GM12878 (cell line): Measurements from ENCODE around the gene AATF. TPM values are rescaled to one million over a fixed set of nuclear protein-coding genes. Genes with fewer than 3 reads are reported as not detected.

Experiments
- ATAC-seq: fragments of 200-7000 bp; cut with Tn5 transposase; 3 replicates; pipeline ENCODE4 v1.9.1; 2020; ENCODE audit warnings: mild to moderate bottlenecking, moderate library complexity
- BruUV-seq: library from RNA; stranded (reverse); fragments of 400-500 nt; replicated peaks from 2 replicates; lab custom pipeline; 2021; lab: Mats Ljungman, UMichigan
- CTCF ChIA-PET: fragments of 300-600 bp; sonication (Branson Sonifier 250); formaldehyde crosslinking; extraction: SDS; loops from one replicate; lab custom pipeline; 2021; ENCODE audit warnings: inconsistent platforms; lab: Yijun Ruan, JAX
- POLR2A ChIA-PET: fragments of 350-600 bp; formaldehyde crosslinking; extraction: SDS; loops from one replicate; lab custom pipeline; 2021; ENCODE audit warnings: inconsistent platforms; lab: Charles Lee
- RAD21 ChIA-PET: fragments of 300-600 bp; sonication (Branson Sonifier 250); formaldehyde crosslinking; loops from one replicate; lab custom pipeline; 2023; ENCODE audit warnings: antibody characterized with exemption; ENCODE audit not compliant: unreplicated experiment; lab: Charles Lee
- SMC1A ChIA-PET: fragments of 300-600 bp; sonication (Branson Sonifier 250); formaldehyde crosslinking; loops from one replicate; lab custom pipeline; 2023; ENCODE audit not compliant: unreplicated experiment, uncharacterized antibody; lab: Charles Lee
- DNase-seq: peaks from one replicate; pipeline ENCODE4 v3.0.0-alpha.2; 2011; ENCODE audit warnings: low read depth, low spot score
- FAIRE-seq: peaks from 3 replicates; lab custom pipeline; 2011; peaks lifted over from hg19 to GRCh38; lab: Jason Lieb, UNC
- H2AFZ ChIP-seq: 2 replicates; pipeline ENCODE4 v1.6.0; 2011; ENCODE audit warnings: low read depth, low read length, control low read depth; ENCODE audit not compliant: control insufficient read depth
- H3K27ac ChIP-seq: 2 replicates; pipeline ENCODE4 v1.5.1; 2011; ENCODE audit warnings: control low read depth; ENCODE audit not compliant: control insufficient read depth, insufficient read depth
- H3K27me3 ChIP-seq, 2 experiments: replicated peaks in 1 of 2; 2 replicates each; pipeline versions ENCODE4 v1.6.0 to v1.6.1; 2011; ENCODE audit warnings: low read length in 1 of 2; ENCODE audit not compliant: control insufficient read depth in 2 of 2, insufficient read depth in 2 of 2
- H3K36me3 ChIP-seq, 2 experiments: 2 replicates each; pipeline ENCODE4 v1.5.1; 2011; ENCODE audit warnings: low read length in 1 of 2; ENCODE audit not compliant: control insufficient read depth in 2 of 2, insufficient read depth in 2 of 2
- H3K4me1 ChIP-seq: 2 replicates; pipeline ENCODE4 v1.6.1; 2011; ENCODE audit warnings: mild to moderate bottlenecking, low read length, moderate library complexity, mixed read lengths; ENCODE audit not compliant: control insufficient read depth, insufficient read depth
- H3K4me2 ChIP-seq: 2 replicates; pipeline ENCODE4 v1.6.0; 2011; ENCODE audit warnings: control low read depth; ENCODE audit not compliant: control insufficient read depth, insufficient read depth
- H3K4me3 ChIP-seq: fragments of 200-600 bp; sonication (generic); 2 replicates; pipeline ENCODE4 v1.5.1; 2016
- H3K79me2 ChIP-seq: 2 replicates; pipeline ENCODE4 v1.6.0; 2011; ENCODE audit warnings: low read length; ENCODE audit not compliant: control insufficient read depth, insufficient read depth
- H3K9ac ChIP-seq: 2 replicates; pipeline ENCODE4 v1.8.0; 2011; ENCODE audit warnings: low read length, control low read depth, mixed read lengths; ENCODE audit not compliant: control insufficient read depth, insufficient read depth
- H3K9me3 ChIP-seq: replicated peaks from 3 replicates; pipeline ENCODE4 v1.5.1; 2011; ENCODE audit warnings: mild to moderate bottlenecking, low read length; ENCODE audit not compliant: control insufficient read depth, insufficient read depth
- H4K20me1 ChIP-seq: 2 replicates; pipeline ENCODE4 v1.6.0; 2011; ENCODE audit not compliant: control insufficient read depth, insufficient read depth
- CHD2 ChIP-seq: IDR thresholded peaks from 2 replicates; pipeline ENCODE4 v1.6.1; 2011; ENCODE audit warnings: low read depth, low read length, improper control_type of control experiment, borderline replicate concordance
- CHD4 ChIP-seq: fragments of 200-600 bp; sonication (generic); IDR thresholded peaks from 2 replicates; pipeline ENCODE4 v1.6.1; 2016; ENCODE audit warnings: mild to moderate bottlenecking
- GATAD2B ChIP-seq: fragments of 450-650 bp; conservative IDR thresholded peaks from 2 replicates; pipeline ENCODE4 v1.6.1; 2017; ENCODE audit warnings: low read depth, mild to moderate bottlenecking, moderate library complexity
- HDAC6 ChIP-seq: fragments of 200-600 bp; sonication (generic); IDR thresholded peaks from one replicate; pipeline ENCODE4 v1.8.0; 2017; ENCODE audit warnings: antibody characterized with exemption; ENCODE audit not compliant: unreplicated experiment
- HDGF ChIP-seq: fragments of 450-650 bp; IDR thresholded peaks from 2 replicates; pipeline ENCODE4 v1.6.1; 2016; ENCODE audit warnings: antibody characterized with exemption
- JUNB ChIP-seq: IDR thresholded peaks from 2 replicates; pipeline ENCODE4 v1.6.1; 2016; ENCODE audit warnings: antibody characterized with exemption, mild to moderate bottlenecking
- JUND ChIP-seq: IDR thresholded peaks from 2 replicates; pipeline ENCODE4 v1.6.1; 2012; ENCODE audit warnings: low read depth, mild to moderate bottlenecking, low read length, improper control_type of control experiment, moderate library complexity
- KLF5 ChIP-seq: fragments of 450-650 bp; IDR thresholded peaks from 2 replicates; pipeline ENCODE4 v1.6.1; 2014; ENCODE audit warnings: mild to moderate bottlenecking; ENCODE audit not compliant: partially characterized antibody
- MEF2B ChIP-seq: fragments of 450-650 bp; IDR thresholded peaks from 2 replicates; pipeline ENCODE4 v1.6.1; 2018; ENCODE audit warnings: mild to moderate bottlenecking, moderate library complexity; ENCODE audit not compliant: partially characterized antibody, poor library complexity, severe bottlenecking
- NRF1 ChIP-seq: conservative IDR thresholded peaks from 2 replicates; pipeline ENCODE4 v1.6.1; 2011; ENCODE audit warnings: mild to moderate bottlenecking, low read depth, low read length, improper control_type of control experiment
- SKIL ChIP-seq: fragments of 450-650 bp; IDR thresholded peaks from 2 replicates; pipeline ENCODE4 v1.6.1; 2017; ENCODE audit warnings: mild to moderate bottlenecking, low read depth, inconsistent platforms; ENCODE audit not compliant: poor library complexity, severe bottlenecking
- SREBF1 ChIP-seq: IDR thresholded peaks from 2 replicates; pipeline ENCODE4 v1.6.1; 2012; ENCODE audit warnings: mild to moderate bottlenecking, low read length
- WGBS: methylation state at CpG from one replicate; pipeline ENCODE4 v1.1.6; 2016; ENCODE audit warnings: low lambda C conversion rate; ENCODE audit not compliant: insufficient replicate concordance, insufficient coverage; ENCODE audit errors: missing lambda C conversion rate; 5-methylcytosine and 5-hydroxymethylcytosine counted together
- in situ Hi-C: fragments of 300-500 bp; cut with MboI; formaldehyde crosslinking; loops from 9 replicates; pipeline ENCODE4 v1.14.3; 2018; ENCODE audit warnings: mixed read lengths
- intact Hi-C: fragments of 100-400 bp; cut with micrococcal nuclease; formaldehyde crosslinking; loops from one replicate; pipeline ENCODE4 v1.14.2; 2022; ENCODE audit not compliant: unreplicated experiment
- polyA plus RNA-seq, 11 experiments: library from polyadenylated mRNA; depleted of rRNA in 4 of 11; unstranded in 6 of 11; stranded (reverse) in 5 of 11; fragments of >200 nt; fragmentation: Nextera tagmentation in 4 of 11; fragmentation: Illumina TruSeq in 1 of 11; extraction: Ambion mirVana in 4 of 11; extraction: Trizol in 1 of 11; gene quantifications; 1 replicate in 1 of 11; 2 replicates in 10 of 11; pipeline versions ENCODE4 v1.2.1 to v1.2.3, GENCODE V29; 2011 to 2016; ENCODE audit warnings: inconsistent platforms in 2 of 11, missing spikeins in 2 of 11, low read depth in 1 of 11
- total RNA-seq, 4 experiments: library from RNA; depleted of rRNA in 3 of 4; stranded (reverse); fragments of >200 nt in 3 of 4; fragmentation: Illumina TruSeq in 1 of 4; extraction: Trizol in 1 of 4; gene quantifications; 2 replicates each; pipeline versions ENCODE4 v1.2.1 to v1.2.3, GENCODE V29; 2013 to 2021
- TF ChIP-seq, protein P1 (sequence below): IDR thresholded peaks from 2 replicates; pipeline ENCODE4 v1.6.1; 2012; ENCODE audit warnings: mild to moderate bottlenecking, low read depth, low read length

AATF gene
- total and polyA plus RNA-seq, 10 of the 15 experiments (the other 5 are each of a cell fraction or from before 2014, with no cell fraction given): 36.8 to 110 (median 77.9) TPM

DNA sequence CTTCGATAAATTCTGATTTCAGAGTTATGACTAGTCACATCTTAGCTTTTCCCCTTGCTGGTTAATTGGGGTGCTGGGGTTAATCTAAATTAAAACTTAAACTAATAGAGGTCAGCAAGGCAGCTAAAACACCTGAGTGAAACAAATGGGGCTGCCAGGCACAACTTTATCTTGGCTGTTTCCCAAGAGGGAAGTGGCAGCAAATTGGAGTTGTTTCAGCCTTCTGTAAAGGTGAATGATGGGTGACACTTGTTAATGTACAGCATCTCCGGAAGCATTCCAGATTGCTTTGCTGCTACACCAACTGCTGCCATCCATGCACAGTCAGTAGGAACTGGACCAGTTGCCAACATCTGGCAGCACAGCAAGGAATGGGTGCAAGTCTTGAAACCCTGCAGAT lies 43.9 kb downstream of the AATF start:
- ChIA-PET CTCF (interaction anchor here (0.6 kb wide), 1 partner anchor 377 kb away, joined by 3 read pairs; no protein-coding TSS in a partner anchor), RAD21 (no interaction called here), SMC1A (interaction anchor here (0.6 kb wide), 1 partner anchor 17 kb away, joined by 3 read pairs; no protein-coding TSS in a partner anchor), POLR2A (no interaction called here)
- Histone ChIP-seq H3K27me3 (no peaks in the 10 kb centered on the region), H3K36me3 (peaks cover 3 to 47% of the 10 kb centered on the region in 2 experiments), H3K27ac (no peak overlapping the region), H2AFZ (no peak overlapping the region), H3K4me1 (no peaks in the 10 kb centered on the region), H3K9me3 (no peaks in the 10 kb centered on the region; the same call in 2 of the 3 replicates), H4K20me1 (no peaks in the 10 kb centered on the region), H3K4me3 (no peak overlapping the region), H3K79me2 (no peaks in the 10 kb centered on the region), H3K9ac (no peak overlapping the region), H3K4me2 (no peak overlapping the region)
- no peak for FAIRE-seq
- in situ Hi-C loops (no loop called here), intact Hi-C loops (no loop called here)
- DNase-seq: no peak
- WGBS: 94% methylated on average over 2 of the region's 2 CpGs
- no TSS peak for BruUV-seq
- ATAC-seq: no peak
- TF ChIP-seq CHD2: no peak
- no peak for TF ChIP-seq JUNB
- TF ChIP-seq SKIL: no peak

- H4K20me1 ChIP-seq: no peaks in the 10 kb centered on the region
- H3K4me2 ChIP-seq: no peak overlapping the region
- DNase-seq: no peak
- H3K4me3 ChIP-seq: no peak overlapping the region
- H3K79me2 ChIP-seq: no peaks in the 10 kb centered on the region
- BruUV-seq: no TSS peak
- no peaks in the 10 kb centered on the region for H3K4me1 ChIP-seq
- peaks cover 3 to 49% of the 10 kb centered on the region in 2 experiments for H3K36me3 ChIP-seq
- FAIRE-seq: no peak
- H3K9ac ChIP-seq: no peak overlapping the region
- RAD21 ChIA-PET: no interaction called here
- POLR2A ChIA-PET: no interaction called here
- intact Hi-C loops: no loop called here
- H3K9me3 ChIP-seq: no peaks in the 10 kb centered on the region; the same call in 2 of the 3 replicates
- no peak overlapping the region for H3K27ac ChIP-seq
- H3K27me3 ChIP-seq: no peaks in the 10 kb centered on the region
- no peak for ATAC-seq
- SMC1A ChIA-PET: interaction anchor here (0.6 kb wide), 1 partner anchor 18 kb away, joined by 3 read pairs; no protein-coding TSS in a partner anchor
- in situ Hi-C loops: no loop called here
- CTCF ChIA-PET: interaction anchor here (0.8 kb wide), 1 partner anchor 54 kb away, joined by 3 read pairs; no protein-coding TSS in a partner anchor
- H2AFZ ChIP-seq: no peak overlapping the region
- TF ChIP-seq, protein P1, sequence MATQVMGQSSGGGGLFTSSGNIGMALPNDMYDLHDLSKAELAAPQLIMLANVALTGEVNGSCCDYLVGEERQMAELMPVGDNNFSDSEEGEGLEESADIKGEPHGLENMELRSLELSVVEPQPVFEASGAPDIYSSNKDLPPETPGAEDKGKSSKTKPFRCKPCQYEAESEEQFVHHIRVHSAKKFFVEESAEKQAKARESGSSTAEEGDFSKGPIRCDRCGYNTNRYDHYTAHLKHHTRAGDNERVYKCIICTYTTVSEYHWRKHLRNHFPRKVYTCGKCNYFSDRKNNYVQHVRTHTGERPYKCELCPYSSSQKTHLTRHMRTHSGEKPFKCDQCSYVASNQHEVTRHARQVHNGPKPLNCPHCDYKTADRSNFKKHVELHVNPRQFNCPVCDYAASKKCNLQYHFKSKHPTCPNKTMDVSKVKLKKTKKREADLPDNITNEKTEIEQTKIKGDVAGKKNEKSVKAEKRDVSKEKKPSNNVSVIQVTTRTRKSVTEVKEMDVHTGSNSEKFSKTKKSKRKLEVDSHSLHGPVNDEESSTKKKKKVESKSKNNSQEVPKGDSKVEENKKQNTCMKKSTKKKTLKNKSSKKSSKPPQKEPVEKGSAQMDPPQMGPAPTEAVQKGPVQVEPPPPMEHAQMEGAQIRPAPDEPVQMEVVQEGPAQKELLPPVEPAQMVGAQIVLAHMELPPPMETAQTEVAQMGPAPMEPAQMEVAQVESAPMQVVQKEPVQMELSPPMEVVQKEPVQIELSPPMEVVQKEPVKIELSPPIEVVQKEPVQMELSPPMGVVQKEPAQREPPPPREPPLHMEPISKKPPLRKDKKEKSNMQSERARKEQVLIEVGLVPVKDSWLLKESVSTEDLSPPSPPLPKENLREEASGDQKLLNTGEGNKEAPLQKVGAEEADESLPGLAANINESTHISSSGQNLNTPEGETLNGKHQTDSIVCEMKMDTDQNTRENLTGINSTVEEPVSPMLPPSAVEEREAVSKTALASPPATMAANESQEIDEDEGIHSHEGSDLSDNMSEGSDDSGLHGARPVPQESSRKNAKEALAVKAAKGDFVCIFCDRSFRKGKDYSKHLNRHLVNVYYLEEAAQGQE: no peak
- TF ChIP-seq JUND: no peak
- TF ChIP-seq HDGF: no peak
- TF ChIP-seq NRF1: no peak
- TF ChIP-seq CHD4: no peak
- TF ChIP-seq MEF2B: no peak
- no peak for TF ChIP-seq KLF5
- TF ChIP-seq HDAC6: no peak
- TF ChIP-seq SREBF1: no peak
- no peak for TF ChIP-seq GATAD2B
Observed at GRCh38 chr17:36993227-36993626, 44.5 kb downstream of the AATF start.
